Stomach (tissue), 9 donors: ENCODE data around the gene ARHGAP11A. TPM values are rescaled to one million over a fixed set of nuclear protein-coding genes. Genes with fewer than 3 reads are reported as not detected.

Experiments used
- DNase-seq, 2 donors: peaks; one replicate each; pipeline versions ENCODE4 v3.0.0 to v3.0.0-alpha.2; 2013 to 2019
- H3K27ac ChIP-seq, 5 donors: fragments of 200-600 bp in 4 of 5; sonication (generic) in 4 of 5; one replicate each; pipeline ENCODE4 v1.5.1; 2013 to 2019; ENCODE audit warnings: mild to moderate bottlenecking in 1 of 5, moderate library complexity in 1 of 5
- H3K27me3 ChIP-seq, 3 donors: fragments of 200-600 bp; sonication (generic); one replicate each; pipeline ENCODE4 v1.5.1; 2017 to 2019; ENCODE audit warnings: mixed run types in 1 of 3
- H3K36me3 ChIP-seq, 4 donors: fragments of 200-600 bp; sonication (generic); 1 replicate in 3 of 4; 2 replicates in 1 of 4; pipeline ENCODE4 v1.5.1; 2016 to 2019
- H3K4me1 ChIP-seq, 4 donors: fragments of 200-600 bp; sonication (generic); one replicate each; pipeline ENCODE4 v1.5.1; 2016 to 2019
- H3K4me3 ChIP-seq, 4 donors: fragments of 200-600 bp; sonication (generic) in 3 of 4; one replicate each; pipeline ENCODE4 v1.5.1; 2016 to 2019; ENCODE audit warnings: mild to moderate bottlenecking in 1 of 4
- H3K9me3 ChIP-seq, 4 donors: fragments of 200-600 bp; sonication (generic); one replicate each; pipeline ENCODE4 v1.5.1; 2016 to 2019
- CTCF ChIP-seq, 7 experiments: fragments of 450-650 bp in 4 of 7; fragments of 200-600 bp in 3 of 7; sonication (generic) in 3 of 7; IDR thresholded peaks; one replicate each; pipeline ENCODE4 v1.5.1; 2016 to 2019; ENCODE audit warnings: antibody characterized with exemption in 7 of 7, control low read depth in 2 of 7, mild to moderate bottlenecking in 1 of 7
- EP300 ChIP-seq: sonication (generic); formaldehyde crosslinking; IDR thresholded peaks from one replicate; pipeline ENCODE4 v1.6.1; 2017; ENCODE audit warnings: antibody characterized with exemption
- POLR2A ChIP-seq, 4 donors: fragments of 450-650 bp; IDR thresholded peaks; one replicate each; pipeline ENCODE4 v1.6.1; 2016; ENCODE audit warnings: antibody characterized with exemption in 4 of 4, control low read depth in 2 of 4, mild to moderate bottlenecking in 1 of 4, moderate library complexity in 1 of 4
- POLR2AphosphoS5 ChIP-seq, 3 donors: sonication (generic); formaldehyde crosslinking; IDR thresholded peaks; one replicate each; pipeline ENCODE4 v1.6.1; 2016; ENCODE audit warnings: antibody characterized with exemption in 3 of 3
- WGBS, 5 donors: extraction: QIAGEN DNeasy Blood & Tissue Kit in 3 of 5; methylation state at CpG; one replicate each; pipeline versions ENCODE4 v1.1.5 to v1.1.7; 2013 to 2018; 5-methylcytosine and 5-hydroxymethylcytosine counted together
- intact Hi-C: fragments of 100-400 bp; cut with DNase I; formaldehyde crosslinking; loops from one replicate; pipeline ENCODE4 v1.15.1; 2023; ENCODE audit warnings: low total_unique reads
- polyA plus RNA-seq, 3 donors: library from polyadenylated mRNA; stranded (reverse); fragments of 200-250 nt; gene quantifications; one replicate each; pipeline ENCODE4 v1.2.3, GENCODE V29; 2013
- total RNA-seq, 5 donors: library from RNA; depleted of rRNA; stranded (reverse); fragments of >200 nt; gene quantifications; one replicate each; pipeline versions ENCODE4 v1.1.0 to v1.2.3, GENCODE V29; 2014 to 2016
- donor health status: healthy with polysubstance abuse.
- donor health status: Bipolar disorder and iron deficiency.
- donor health status: healthy.

The ARHGAP11A gene
- total and polyA plus RNA-seq, 8 donors: 2.2 to 13.9 (median 6.2) TPM

DNA sequence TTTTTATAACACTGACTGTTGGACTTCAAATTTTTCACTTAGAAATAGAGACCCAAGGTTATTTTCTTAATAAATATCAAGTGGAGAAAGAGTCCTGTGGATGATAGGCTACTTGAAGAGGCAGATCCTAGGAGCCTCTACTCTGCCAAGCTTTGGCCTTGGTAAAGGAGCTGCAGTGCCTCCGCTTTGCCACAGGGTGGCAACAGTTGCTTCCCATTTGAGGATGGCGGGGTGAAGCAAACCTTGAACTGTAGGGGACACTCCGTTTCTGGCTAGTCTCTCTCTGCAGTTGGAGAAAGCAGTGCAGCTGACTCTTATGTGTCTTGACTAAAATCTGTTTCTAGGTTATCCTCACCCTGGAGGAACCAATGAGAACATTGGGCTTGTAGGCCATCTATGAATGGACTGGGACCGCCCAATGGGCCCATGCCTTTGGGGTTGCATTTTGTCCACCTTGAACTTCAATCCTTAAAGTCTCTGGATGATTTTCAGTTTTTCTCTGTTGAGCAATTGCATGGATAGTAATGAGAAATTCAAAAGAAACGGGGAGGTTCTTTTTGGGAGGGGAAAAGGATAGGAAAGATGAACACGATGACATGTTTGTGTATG, 36.0 kb downstream of the ARHGAP11A start:
- no peaks in the 10 kb centered on the region for H3K36me3 ChIP-seq
- H3K9me3 ChIP-seq: no peaks in the 10 kb centered on the region
- H3K27me3 ChIP-seq: no peaks in the 10 kb centered on the region
- no peak overlapping the region for H3K27ac ChIP-seq
- TF ChIP-seq POLR2AphosphoS5 (IDR thresholded peaks at IDR 0.05): no peak
- no peak for TF ChIP-seq POLR2A (IDR thresholded peaks at IDR 0.05)
- TF ChIP-seq CTCF (IDR thresholded peaks at IDR 0.05): peak in 5 of 7 experiments; percentile 47 to 91 (median 89)
- no peak for TF ChIP-seq EP300
- DNase-seq: peak; percentile 56 to 71
- no peak overlapping the region for H3K4me3 ChIP-seq
- WGBS, 5 donors: 36 to 42% (median 40%) methylated on average over 6 of the region's 6 CpGs
- peaks cover 0 to 5% (median 2%) of the 10 kb centered on the region in 4 donors for H3K4me1 ChIP-seq
- intact Hi-C loops: no loop called here

DNA sequence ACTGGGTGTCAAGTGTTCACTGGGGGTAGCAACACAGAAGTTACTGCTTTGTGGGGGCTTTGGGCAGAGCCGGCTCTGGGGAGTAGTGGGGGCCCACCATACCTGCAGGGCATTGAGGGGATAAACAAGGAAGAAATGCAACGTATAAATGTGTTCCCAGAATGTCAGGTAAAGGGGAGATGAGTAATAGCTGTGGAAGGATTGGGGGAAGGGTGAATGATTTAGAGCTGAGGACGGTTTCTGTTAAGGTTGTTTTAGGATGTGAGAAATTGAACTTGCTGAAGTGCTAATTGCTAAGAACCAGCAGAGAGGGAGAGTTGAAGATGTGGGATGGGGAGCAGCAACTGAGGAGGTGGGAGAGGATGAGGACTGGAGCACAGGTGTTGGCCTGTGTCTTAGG, 36.9 kb downstream of the ARHGAP11A start:
- Histone ChIP-seq H3K27ac (no peak overlapping the region), H3K4me3 (no peak overlapping the region), H3K9me3 (no peaks in the 10 kb centered on the region), H3K27me3 (no peaks in the 10 kb centered on the region), H3K4me1 (peaks cover 0 to 13% (median 2%) of the 10 kb centered on the region in 4 donors), H3K36me3 (no peaks in the 10 kb centered on the region)
- TF ChIP-seq POLR2AphosphoS5 (IDR thresholded peaks at IDR 0.05) (no peak), CTCF (IDR thresholded peaks at IDR 0.05) (no peak), POLR2A (IDR thresholded peaks at IDR 0.05) (no peak)
- WGBS, 5 donors: 69 to 78% (median 72%) methylated on average over 3 of the region's 3 CpGs
- DNase-seq: no peak
- intact Hi-C loops: no loop called here

GRCh38 chr15:32656091-32656490, 40.8 kb downstream of the ARHGAP11A start:
- Histone ChIP-seq H3K4me1 (peaks cover 0 to 25% (median 8%) of the 10 kb centered on the region in 4 donors), H3K4me3 (no peak overlapping the region), H3K27me3 (no peaks in the 10 kb centered on the region), H3K9me3 (no peaks in the 10 kb centered on the region), H3K36me3 (no peaks in the 10 kb centered on the region), H3K27ac (no peak overlapping the region)
- no peak for TF ChIP-seq POLR2A (IDR thresholded peaks at IDR 0.05)
- no peak for DNase-seq
- 58 to 70% (median 61%) methylated on average over 4 of the region's 4 CpGs for WGBS, 5 donors
- intact Hi-C loops: no loop called here

GRCh38 chr15:32656496-32656895, 41.2 kb downstream of the ARHGAP11A start:
- H3K4me1 ChIP-seq: peaks cover 0 to 25% (median 6%) of the 10 kb centered on the region in 4 donors
- no peak for DNase-seq
- H3K4me3 ChIP-seq: no peak overlapping the region
- no peak overlapping the region for H3K27ac ChIP-seq
- no peaks in the 10 kb centered on the region for H3K36me3 ChIP-seq
- H3K9me3 ChIP-seq: no peaks in the 10 kb centered on the region
- intact Hi-C loops: no loop called here
- TF ChIP-seq POLR2AphosphoS5 (IDR thresholded peaks at IDR 0.05) (no peak), CTCF (IDR thresholded peaks at IDR 0.05) (no peak), POLR2A (IDR thresholded peaks at IDR 0.05) (no peak), EP300 (no peak)
- no peaks in the 10 kb centered on the region for H3K27me3 ChIP-seq
- 83 to 94% (median 89%) methylated on average over 9 of the region's 9 CpGs for WGBS, 5 donors

GRCh38 chr15:32657198-32657883, 42.0 kb downstream of the ARHGAP11A start:
- 23 to 57% (median 38%) methylated on average over 5 of the region's 5 CpGs for WGBS, 5 donors
- Histone ChIP-seq H3K4me1 (peaks cover 0 to 25% (median 6%) of the 10 kb centered on the region in 4 donors), H3K27ac (peak overlapping the region in 4 of 5 donors; percentile 30 to 70 (median 58)), H3K4me3 (no peak overlapping the region), H3K36me3 (no peaks in the 10 kb centered on the region), H3K9me3 (no peaks in the 10 kb centered on the region), H3K27me3 (no peaks in the 10 kb centered on the region)
- TF ChIP-seq POLR2A (IDR thresholded peaks at IDR 0.05): no peak
- TF ChIP-seq CTCF (IDR thresholded peaks at IDR 0.05): peak in 3 of 7 experiments; percentile 8 to 26 (median 25)
- peak in 2 of 3 donors; percentile 36 to 74 for TF ChIP-seq POLR2AphosphoS5 (IDR thresholded peaks at IDR 0.05)
- peak; percentile 64 to 70 for DNase-seq
- intact Hi-C loops: no loop called here
